ENCODE data around the gene CST8.

Gene CST8

DNA sequence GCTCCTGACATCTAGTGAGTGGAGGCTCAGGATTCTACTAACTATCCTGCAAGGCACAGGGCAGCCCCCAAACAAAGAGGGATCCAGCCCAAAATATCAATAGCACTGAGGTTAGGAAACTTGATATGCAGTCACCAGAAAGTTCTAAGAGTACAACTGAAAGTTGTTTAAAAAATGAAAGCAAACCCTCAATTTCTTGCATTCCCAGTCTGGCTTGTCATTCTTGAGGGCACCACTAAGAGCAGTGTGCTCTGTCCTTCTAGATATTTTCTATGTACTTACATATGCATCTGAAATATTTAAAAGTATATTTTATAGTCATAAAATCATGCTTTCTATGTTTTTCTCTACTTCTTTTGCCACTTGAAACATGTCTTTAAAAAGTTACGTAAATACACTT is 35.9 kb downstream of the CST8 start:
- Histone ChIP-seq H3K4me3 (ENCODE audit: low read length) (no peak overlapping the region), H3K27me3 (ENCODE audit: control insufficient read depth, insufficient read depth, low read length) (no peaks in the 10 kb centered on the region), H3K4me2 (ENCODE audit: low read length) (no peak overlapping the region), H3K9me3 (replicated peaks; ENCODE audit: low read length) (no peaks in the 10 kb centered on the region), H3K4me1 (ENCODE audit: control insufficient read depth, insufficient read depth, low read length) (no peaks in the 10 kb centered on the region), H3K9ac (ENCODE audit: low read depth, low read length) (no peak overlapping the region), H3K36me3 (ENCODE audit: insufficient read depth, low read length) (no peaks in the 10 kb centered on the region)

DNA sequence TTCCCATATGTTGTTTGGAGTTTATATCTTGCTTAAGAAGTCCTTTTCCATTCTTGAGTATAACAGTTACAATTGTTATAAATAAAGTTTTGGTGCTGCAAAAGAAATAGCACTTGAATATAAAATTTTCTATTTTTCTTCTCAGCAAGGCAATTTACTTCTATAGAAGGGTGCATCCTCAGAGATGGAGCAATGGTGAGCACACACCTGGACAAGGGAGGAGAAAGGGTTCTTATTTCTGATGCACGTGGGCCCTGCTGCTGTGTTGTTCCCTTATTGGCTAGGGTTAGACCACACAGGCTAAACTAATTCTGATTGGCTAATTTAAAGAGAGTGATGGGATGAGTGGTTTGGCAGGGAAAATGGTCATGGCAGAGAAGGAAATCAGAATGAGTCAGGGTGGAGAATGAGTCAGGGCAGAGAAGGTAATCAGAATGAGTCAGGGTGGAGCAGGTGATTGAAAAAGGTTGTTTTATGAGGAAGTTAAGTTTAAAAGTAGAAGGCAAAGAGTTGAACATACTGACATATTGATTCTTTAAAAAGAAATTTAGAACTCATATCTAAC is 38.0 kb downstream of the CST8 start:
- H3K9ac ChIP-seq (ENCODE audit: low read depth, low read length), result no peak overlapping the region
- H3K4me2 ChIP-seq (ENCODE audit: low read length), result no peak overlapping the region
- H3K27me3 ChIP-seq (ENCODE audit: control insufficient read depth, insufficient read depth, low read length), result no peaks in the 10 kb centered on the region
- no peak overlapping the region for H3K4me3 ChIP-seq (ENCODE audit: low read length)
- no peaks in the 10 kb centered on the region for H3K4me1 ChIP-seq (ENCODE audit: control insufficient read depth, insufficient read depth, low read length)
- H3K9me3 ChIP-seq (replicated peaks; ENCODE audit: low read length), result no peaks in the 10 kb centered on the region
- H3K36me3 ChIP-seq (ENCODE audit: insufficient read depth, low read length), result no peaks in the 10 kb centered on the region

DNA sequence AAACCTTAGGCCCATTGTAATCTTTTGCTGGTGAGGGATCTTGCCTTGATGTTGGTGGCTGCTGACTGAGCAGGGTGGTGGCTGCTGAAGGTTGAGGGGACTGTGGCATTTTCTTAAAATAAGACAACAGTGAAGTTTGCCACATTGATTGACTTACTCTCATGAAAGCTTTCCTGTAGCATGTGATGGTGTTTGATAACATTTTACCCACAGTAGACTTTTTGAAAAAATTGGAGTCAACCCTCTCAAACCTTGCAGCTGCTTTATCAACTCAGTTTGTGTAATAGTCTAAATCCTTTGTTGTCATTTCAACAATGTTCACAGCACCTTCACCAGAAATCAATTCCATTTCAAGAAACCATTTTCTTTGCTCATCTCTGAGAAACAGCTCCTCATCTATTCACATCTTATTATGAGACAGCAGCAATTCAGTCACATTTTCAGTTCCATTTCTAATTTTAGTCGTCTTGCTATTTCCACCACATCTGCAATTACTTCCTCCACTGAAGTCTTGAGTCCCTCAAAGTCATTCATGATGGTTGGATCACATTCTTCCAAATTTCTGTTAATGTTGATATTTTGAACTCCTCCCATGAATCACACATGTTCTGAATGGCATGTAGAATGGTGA is 40.1 kb downstream of the CST8 start:
- Histone ChIP-seq H3K4me3 (ENCODE audit: low read length) (no peak overlapping the region), H3K4me1 (ENCODE audit: control insufficient read depth, insufficient read depth, low read length) (no peaks in the 10 kb centered on the region), H3K4me2 (ENCODE audit: low read length) (no peak overlapping the region), H3K9ac (ENCODE audit: low read depth, low read length) (no peak overlapping the region), H3K36me3 (ENCODE audit: insufficient read depth, low read length) (no peaks in the 10 kb centered on the region), H3K9me3 (replicated peaks; ENCODE audit: low read length) (no peaks in the 10 kb centered on the region), H3K27me3 (ENCODE audit: control insufficient read depth, insufficient read depth, low read length) (no peaks in the 10 kb centered on the region)

DNA sequence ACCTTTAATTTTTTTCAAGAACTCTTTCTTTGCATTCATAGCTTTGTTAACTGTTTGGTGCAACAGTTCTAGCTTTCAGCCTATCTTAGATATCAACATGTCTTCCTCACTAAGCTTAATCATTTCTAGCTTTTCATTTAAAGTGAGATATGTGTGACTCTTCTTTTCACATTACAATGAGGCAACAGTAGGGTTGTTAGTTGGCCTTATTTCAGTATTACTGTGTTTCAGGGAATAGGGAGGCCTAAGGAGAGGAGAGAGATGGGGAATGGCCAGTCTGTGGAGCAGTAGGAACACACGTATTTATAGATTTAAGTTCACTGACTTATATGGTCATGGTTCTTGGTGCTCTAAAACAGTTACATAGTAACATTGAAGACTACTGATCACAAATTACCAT is 41.6 kb downstream of the CST8 start:
- Histone ChIP-seq H3K9me3 (replicated peaks; ENCODE audit: low read length) (no peaks in the 10 kb centered on the region), H3K27me3 (ENCODE audit: control insufficient read depth, insufficient read depth, low read length) (no peaks in the 10 kb centered on the region), H3K4me2 (ENCODE audit: low read length) (no peak overlapping the region), H3K36me3 (ENCODE audit: insufficient read depth, low read length) (no peaks in the 10 kb centered on the region), H3K4me3 (ENCODE audit: low read length) (no peak overlapping the region), H3K4me1 (ENCODE audit: control insufficient read depth, insufficient read depth, low read length) (no peaks in the 10 kb centered on the region), H3K9ac (ENCODE audit: low read depth, low read length) (no peak overlapping the region)

DNA sequence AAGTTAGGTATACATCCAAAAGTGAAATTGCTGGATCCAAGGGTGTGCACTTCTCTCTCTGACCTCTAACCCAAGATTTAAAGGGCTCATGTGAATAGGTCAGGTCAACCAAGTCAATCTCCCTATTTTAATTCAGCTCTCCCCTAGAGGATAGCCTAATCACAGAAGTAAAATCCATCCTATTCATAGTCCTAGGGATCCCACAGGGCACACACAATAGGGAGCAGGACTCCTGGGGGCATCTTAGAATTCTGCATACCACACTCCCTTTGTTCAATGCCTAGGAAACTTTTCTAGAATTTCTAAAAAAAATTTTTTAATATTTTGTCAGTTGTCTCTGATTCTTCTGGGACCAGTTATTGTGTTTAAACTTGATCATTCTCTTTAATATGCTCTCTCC is 42.2 kb downstream of the CST8 start:
- H3K9ac ChIP-seq (ENCODE audit: low read depth, low read length), result no peak overlapping the region
- H3K4me3 ChIP-seq (ENCODE audit: low read length), result no peak overlapping the region
- H3K9me3 ChIP-seq (replicated peaks; ENCODE audit: low read length), result no peaks in the 10 kb centered on the region
- no peaks in the 10 kb centered on the region for H3K4me1 ChIP-seq (ENCODE audit: control insufficient read depth, insufficient read depth, low read length)
- H3K36me3 ChIP-seq (ENCODE audit: insufficient read depth, low read length), result no peaks in the 10 kb centered on the region
- no peak overlapping the region for H3K4me2 ChIP-seq (ENCODE audit: low read length)
- no peaks in the 10 kb centered on the region for H3K27me3 ChIP-seq (ENCODE audit: control insufficient read depth, insufficient read depth, low read length)

DNA sequence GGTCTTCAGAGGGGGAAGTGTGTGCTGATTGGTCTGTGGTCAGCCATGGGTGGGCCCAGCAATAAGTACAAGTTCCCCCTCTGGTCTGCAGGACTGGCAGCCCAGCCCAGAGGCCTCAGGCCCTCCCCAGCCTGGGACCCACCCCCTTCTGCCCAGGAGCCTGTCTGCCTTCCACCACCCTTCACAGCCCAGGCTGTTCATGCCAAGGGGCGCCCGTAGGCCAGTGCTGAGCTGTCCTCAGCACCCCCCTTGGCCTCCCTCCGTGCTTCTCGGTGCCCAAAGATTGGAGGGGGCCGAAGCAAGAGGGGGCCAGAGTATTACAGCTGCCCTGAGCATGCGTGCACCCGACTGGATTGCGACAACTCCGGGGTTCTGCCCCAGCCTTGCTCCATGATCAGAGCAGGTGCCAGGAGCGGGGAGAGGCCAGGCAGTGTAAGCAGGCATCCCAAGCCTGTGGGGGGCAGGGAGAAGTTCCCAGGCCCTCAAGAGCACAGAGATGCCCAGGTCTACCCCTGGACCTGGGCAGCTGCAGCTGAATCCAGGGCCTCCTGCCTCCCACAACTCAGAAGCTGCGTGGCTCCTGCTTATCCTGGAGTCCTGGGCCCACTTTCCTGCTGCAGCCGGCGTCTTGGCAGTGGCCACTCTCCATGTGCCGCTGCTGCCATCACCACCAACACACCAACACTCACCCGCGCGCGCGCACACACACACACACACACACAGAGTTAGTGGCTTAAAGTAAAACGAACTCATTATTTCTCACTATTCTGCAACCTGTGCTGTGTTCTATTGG is 44.1 kb downstream of the CST8 start:
- H3K4me1 ChIP-seq (ENCODE audit: control insufficient read depth, insufficient read depth, low read length), result no peaks in the 10 kb centered on the region
- no peaks in the 10 kb centered on the region for H3K36me3 ChIP-seq (ENCODE audit: insufficient read depth, low read length)
- H3K4me2 ChIP-seq (ENCODE audit: low read length), result no peak overlapping the region

DNA sequence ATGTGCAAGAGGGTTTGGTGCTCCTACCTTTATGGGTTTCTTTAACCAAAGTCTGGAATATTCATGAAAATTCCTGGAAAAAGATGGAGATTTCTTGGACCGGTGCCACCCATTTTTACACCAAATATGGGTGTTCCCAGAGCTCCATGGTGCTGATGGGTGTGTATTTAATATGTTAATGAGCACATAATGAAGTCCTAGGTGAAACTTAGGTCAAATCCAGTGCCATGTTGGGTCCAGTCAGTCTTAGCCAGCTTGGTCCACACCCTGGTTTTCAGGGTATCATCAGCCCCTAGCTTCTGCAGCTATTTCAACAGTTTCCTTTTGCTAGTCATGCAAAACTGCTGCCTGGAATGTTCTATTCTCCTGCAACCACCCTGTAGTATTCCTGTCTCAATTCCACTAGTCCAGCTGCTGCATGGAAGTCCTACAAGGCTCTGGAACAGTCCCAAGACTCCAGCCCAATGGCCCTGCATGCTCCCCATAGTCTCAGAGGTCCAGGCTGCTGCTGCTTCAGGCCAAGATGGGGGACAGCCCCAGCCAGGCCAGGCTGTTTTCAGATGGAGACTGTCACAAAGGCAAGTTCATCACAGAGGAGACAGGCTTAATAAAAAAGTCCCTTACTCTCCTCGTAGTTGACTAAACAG is 45.5 kb downstream of the CST8 start:
- Histone ChIP-seq H3K4me1 (ENCODE audit: control insufficient read depth, insufficient read depth, low read length) (no peaks in the 10 kb centered on the region), H3K4me2 (ENCODE audit: low read length) (no peak overlapping the region), H3K4me3 (ENCODE audit: low read length) (no peak overlapping the region), H3K9me3 (replicated peaks; ENCODE audit: low read length) (no peaks in the 10 kb centered on the region), H3K36me3 (ENCODE audit: insufficient read depth, low read length) (no peaks in the 10 kb centered on the region), H3K9ac (ENCODE audit: low read depth, low read length) (no peak overlapping the region), H3K27me3 (ENCODE audit: control insufficient read depth, insufficient read depth, low read length) (no peaks in the 10 kb centered on the region)

More for the DNA sequence above, 44.1 kb downstream of the CST8 start:
- Histone ChIP-seq H3K4me3 (ENCODE audit: low read length) (no peak overlapping the region), H3K27me3 (ENCODE audit: control insufficient read depth, insufficient read depth, low read length) (no peaks in the 10 kb centered on the region), H3K9me3 (replicated peaks; ENCODE audit: low read length) (no peaks in the 10 kb centered on the region), H3K9ac (ENCODE audit: low read depth, low read length) (no peak overlapping the region)

DNA sequence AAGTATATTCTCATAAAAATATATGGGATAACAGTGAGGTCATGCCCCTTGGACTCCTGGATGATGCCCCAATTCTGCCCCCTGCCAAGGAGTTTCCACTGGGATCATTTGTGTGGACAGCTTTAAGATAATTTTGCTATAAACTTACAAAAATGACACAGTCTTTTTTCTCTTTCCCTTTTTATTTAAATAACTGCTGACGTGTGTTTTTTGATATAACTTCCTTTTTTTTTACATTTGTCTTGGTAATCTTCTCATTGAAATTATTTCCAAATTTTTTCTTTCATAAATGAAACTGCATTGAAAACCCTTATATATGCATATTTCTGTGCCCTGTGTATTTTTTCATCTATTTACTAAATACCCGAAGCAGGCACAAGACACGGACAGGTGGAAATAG is 46.1 kb downstream of the CST8 start:
- Histone ChIP-seq H3K4me2 (ENCODE audit: low read length) (no peak overlapping the region), H3K9ac (ENCODE audit: low read depth, low read length) (no peak overlapping the region), H3K27me3 (ENCODE audit: control insufficient read depth, insufficient read depth, low read length) (no peaks in the 10 kb centered on the region), H3K4me1 (ENCODE audit: control insufficient read depth, insufficient read depth, low read length) (no peaks in the 10 kb centered on the region), H3K4me3 (ENCODE audit: low read length) (no peak overlapping the region), H3K9me3 (replicated peaks; ENCODE audit: low read length) (no peaks in the 10 kb centered on the region), H3K36me3 (ENCODE audit: insufficient read depth, low read length) (no peaks in the 10 kb centered on the region)

DNA sequence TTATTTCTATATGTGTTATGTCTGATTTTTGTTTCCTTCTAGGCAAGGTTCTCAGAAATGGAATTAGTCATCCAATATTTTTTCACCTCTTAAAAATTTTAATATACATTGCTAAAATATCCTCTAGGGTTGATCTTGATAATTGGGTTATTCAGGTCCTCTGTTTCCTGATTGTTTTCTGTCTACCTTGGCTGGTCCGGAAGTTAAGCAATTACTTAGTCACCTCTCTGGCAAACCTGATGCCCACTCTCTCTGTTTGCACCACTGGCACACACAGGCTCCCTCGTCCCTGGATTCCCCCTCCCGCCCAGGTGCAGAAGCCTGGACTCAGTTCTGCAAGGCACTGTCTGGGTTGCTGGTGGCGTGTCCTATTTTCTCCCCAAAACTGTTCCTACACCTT is 49.7 kb downstream of the CST8 start:
- no peak overlapping the region for H3K4me3 ChIP-seq (ENCODE audit: low read length)
- H3K9ac ChIP-seq (ENCODE audit: low read depth, low read length), result no peak overlapping the region
- no peaks in the 10 kb centered on the region for H3K36me3 ChIP-seq (ENCODE audit: insufficient read depth, low read length)
- H3K9me3 ChIP-seq (replicated peaks; ENCODE audit: low read length), result no peaks in the 10 kb centered on the region
- no peaks in the 10 kb centered on the region for H3K4me1 ChIP-seq (ENCODE audit: control insufficient read depth, insufficient read depth, low read length)
- no peak overlapping the region for H3K4me2 ChIP-seq (ENCODE audit: low read length)
- H3K27me3 ChIP-seq (ENCODE audit: control insufficient read depth, insufficient read depth, low read length), result no peaks in the 10 kb centered on the region

DNA sequence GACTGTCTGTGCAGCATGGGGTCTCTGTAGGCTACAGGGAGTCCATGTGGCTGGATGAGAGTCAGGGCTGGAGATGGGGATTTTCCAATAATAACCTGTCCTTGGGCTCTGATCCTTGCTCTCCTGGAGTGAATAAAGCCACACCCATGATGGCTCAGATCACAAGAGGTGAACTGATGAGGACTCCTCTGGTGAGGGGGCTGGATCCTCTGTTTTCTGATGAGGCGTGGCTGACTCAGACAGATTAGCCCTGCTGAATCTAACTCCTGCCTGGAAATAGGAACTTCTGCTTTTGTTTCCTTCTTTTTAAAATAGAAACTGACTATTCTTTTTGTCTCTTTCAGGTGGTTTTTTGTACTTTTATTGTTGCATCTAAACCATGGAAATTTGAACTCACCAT is 50.4 kb downstream of the CST8 start:
- no peaks in the 10 kb centered on the region for H3K9me3 ChIP-seq (replicated peaks; ENCODE audit: low read length)

DNA sequence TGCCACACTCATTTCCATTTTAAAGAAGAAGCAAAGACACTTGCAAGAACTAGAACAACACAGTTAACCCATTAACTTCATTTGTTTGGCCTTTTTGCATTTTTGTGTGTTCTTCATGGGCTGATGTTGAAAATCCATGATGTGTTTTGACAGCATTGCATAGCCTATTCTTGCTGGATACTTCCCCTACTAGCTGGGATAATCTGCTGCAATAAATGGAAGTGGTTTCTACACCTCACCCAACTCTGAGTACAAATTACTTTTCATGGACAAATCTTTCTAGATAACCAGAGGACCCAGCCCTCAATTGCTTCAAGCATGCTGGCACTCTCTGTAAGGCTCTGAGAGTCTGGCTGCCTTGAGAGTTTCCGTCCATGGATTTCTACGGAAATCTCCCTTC is 50.9 kb downstream of the CST8 start:
- Histone ChIP-seq H3K9me3 (replicated peaks; ENCODE audit: low read length) (no peaks in the 10 kb centered on the region), H3K27me3 (ENCODE audit: control insufficient read depth, insufficient read depth, low read length) (no peaks in the 10 kb centered on the region), H3K9ac (ENCODE audit: low read depth, low read length) (no peak overlapping the region), H3K36me3 (ENCODE audit: insufficient read depth, low read length) (no peaks in the 10 kb centered on the region), H3K4me2 (ENCODE audit: low read length) (no peak overlapping the region), H3K4me1 (ENCODE audit: control insufficient read depth, insufficient read depth, low read length) (no peaks in the 10 kb centered on the region), H3K4me3 (ENCODE audit: low read length) (no peak overlapping the region)

More for the DNA sequence above, 50.4 kb downstream of the CST8 start:
- no peaks in the 10 kb centered on the region for H3K27me3 ChIP-seq (ENCODE audit: control insufficient read depth, insufficient read depth, low read length)
- H3K4me2 ChIP-seq (ENCODE audit: low read length), result no peak overlapping the region
- no peak overlapping the region for H3K4me3 ChIP-seq (ENCODE audit: low read length)
- H3K4me1 ChIP-seq (ENCODE audit: control insufficient read depth, insufficient read depth, low read length), result no peaks in the 10 kb centered on the region
- no peak overlapping the region for H3K9ac ChIP-seq (ENCODE audit: low read depth, low read length)
- H3K36me3 ChIP-seq (ENCODE audit: insufficient read depth, low read length), result no peaks in the 10 kb centered on the region
